GM11168 (cell line): Measurements from ENCODE around the gene GIT1.

Source experiments
- in situ Hi-C: fragments of 300-500 bp; cut with MboI; formaldehyde crosslinking; loops from one replicate; pipeline ENCODE4 v1.12.0; 2022; ENCODE audit warnings: low sequenced_read_pairs; ENCODE audit not compliant: unreplicated experiment

GIT1 gene

DNA sequence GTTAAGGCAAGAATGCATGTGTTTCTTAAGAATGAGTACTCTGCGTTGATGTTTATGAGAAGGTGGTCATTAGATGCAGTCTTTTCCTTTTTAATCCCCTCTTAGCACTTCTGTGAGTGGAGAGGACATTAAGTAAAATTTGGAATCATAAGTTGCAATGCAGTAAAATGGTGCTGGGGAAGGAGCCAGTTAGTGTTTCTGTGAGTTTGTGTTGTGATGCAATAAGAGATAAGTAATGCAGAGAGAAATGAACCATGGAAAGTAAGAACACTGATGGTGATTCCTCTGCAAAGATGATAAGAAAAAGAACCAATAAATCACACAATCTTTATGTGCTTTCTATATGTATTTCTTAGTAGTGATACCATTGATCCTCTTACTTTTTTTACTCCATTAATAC lies 42.6 kb downstream of the GIT1 start:
- in situ Hi-C loops = no loop called here

DNA sequence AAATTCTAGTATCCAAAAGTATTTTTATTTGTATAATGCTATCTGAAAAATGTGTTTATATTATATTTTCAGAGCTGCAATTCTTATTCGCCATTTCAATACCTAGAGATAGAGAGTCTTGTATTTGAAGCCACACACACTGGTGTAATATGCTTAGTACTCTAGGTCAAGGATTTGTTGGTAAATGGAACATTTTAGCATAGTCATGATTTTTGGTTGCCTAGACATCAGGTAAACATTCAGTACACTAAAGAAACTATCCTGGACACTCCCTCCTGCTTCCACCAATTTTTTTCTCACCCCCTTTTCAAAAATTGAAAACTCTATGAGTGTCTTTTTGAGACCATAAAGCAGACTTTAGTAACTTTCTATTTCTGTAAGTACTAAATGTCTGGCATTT lies 43.4 kb downstream of the GIT1 start:
- in situ Hi-C loops = no loop called here

DNA sequence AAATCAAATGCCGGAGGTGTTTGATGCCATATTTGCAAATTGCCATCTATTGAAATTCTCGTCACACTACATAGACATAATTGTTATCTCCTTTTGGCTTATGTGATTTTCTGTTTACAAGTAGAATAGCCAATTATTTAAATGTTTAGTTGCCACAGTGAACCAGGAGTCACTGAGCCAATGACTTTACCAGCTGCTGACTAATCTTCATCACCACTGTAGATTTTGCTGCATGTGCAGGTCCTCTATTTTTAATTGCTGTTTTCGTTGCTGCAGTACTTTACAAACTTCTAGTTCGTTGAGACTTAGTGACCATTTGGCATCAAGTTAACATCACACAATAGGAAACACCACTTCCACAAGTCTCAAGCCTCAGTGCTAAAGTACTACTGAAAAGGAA lies 45.4 kb downstream of the GIT1 start:
- in situ Hi-C loops = no loop called here

DNA sequence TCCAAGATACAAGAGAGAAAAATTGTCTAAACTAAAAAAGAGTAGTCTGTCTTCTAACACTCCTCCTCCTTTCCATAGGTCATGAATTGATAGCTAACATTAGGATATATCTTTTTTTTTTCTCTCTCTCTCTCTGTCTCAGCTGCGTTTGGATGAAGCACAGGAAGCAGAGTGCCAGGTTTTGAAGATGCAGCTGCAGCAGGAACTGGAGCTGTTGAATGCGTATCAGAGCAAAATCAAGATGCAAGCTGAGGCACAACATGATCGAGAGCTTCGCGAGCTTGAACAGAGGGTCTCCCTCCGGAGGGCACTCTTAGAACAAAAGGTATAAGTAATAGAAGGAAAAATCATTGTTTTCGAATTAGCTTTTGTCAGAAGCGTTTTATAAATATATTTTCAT lies 55.5 kb downstream of the GIT1 start:
- in situ Hi-C loops = loop anchor here (10.0 kb wide), 1 partner anchor 159 kb away; no protein-coding TSS in a partner anchor

DNA sequence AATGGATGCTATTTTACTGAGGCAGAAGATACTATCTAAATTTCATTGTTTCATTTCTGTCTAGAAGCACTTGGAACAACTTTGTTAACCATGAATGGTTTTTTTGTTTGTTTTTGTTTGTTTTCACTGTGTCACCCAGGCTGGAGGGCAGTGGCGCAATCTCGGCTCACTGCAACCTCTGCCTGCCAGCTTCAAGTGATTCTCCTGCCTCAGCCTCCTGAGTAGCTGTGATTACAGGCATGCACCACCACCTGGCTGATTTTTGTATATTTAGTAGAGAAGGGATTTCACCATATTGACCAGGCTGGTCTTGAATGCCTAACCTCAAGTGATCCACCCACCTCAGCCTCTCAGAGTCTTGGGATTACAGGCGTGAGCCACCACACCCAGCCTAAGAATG lies 63.1 kb downstream of the GIT1 start:
- in situ Hi-C loops = no loop called here

DNA sequence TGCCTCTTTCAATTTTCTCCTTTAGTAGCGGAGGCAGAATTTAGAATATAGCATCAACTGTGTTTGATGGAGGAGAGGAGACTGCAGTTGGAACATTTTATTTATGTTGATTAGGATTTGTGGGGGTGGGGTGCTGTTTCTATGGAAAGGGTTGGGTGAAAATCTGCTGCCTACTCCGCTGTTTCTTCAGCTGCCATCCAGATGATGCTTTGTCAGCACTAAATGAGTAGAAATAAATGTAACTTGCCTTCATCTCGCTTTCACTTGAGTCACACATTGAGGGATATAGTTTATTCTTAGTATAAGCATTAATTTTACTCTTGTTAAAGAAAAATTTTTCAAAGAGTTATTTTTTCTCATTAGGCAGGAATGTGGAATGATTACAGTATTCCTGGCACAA lies 64.8 kb downstream of the GIT1 start:
- in situ Hi-C loops = no loop called here
